ENCODE data around the gene UBAP1. TPM values are rescaled to one million over a fixed set of nuclear protein-coding genes. Genes with fewer than 3 reads are reported as not detected.
A peak's percentile ranks its signal among the peaks of the same experiment; 100 is the strongest.
"Not testable (repeated sequence)": the region's sequence is repeated elsewhere in the genome, so short reads cannot be mapped to it uniquely, and the experiment has no call there.

The UBAP1 gene
- total RNA-seq, 1 donor from 2014 or later: 22.3 TPM

DNA sequence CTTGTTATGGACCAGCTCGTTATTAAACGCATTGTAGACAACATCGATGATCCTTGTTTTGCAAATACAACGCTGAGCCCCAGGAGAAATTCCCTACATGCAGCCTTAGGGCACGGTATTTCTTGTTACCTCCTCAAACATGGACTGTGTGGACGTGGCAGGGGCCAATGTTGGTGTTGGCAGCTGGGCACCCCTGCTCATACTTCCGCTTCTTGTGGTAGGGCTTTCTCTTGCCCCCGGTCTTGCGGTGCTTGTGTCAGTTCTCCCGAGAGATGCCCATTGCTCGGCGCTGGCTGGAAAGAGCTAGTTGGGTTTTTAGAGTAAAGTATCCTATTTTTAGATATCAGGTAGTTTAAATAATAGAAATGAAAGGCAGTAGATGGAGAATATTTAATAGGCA, 45.5 kb downstream of the UBAP1 start:
- DNase-seq (ENCODE audit: low read depth in 2 of 2): no peak

- not testable (repeated sequence) for DNase-seq (ENCODE audit: low read depth in 2 of 2)
Observed at GRCh38 chr9:34226144-34226760, 47.4 kb downstream of the UBAP1 start.

GRCh38 chr9:34227445-34227844, 48.6 kb downstream of the UBAP1 start:
- no peak for DNase-seq (ENCODE audit: low read depth in 2 of 2)

- no peak for DNase-seq (ENCODE audit: low read depth in 2 of 2)
Observed at GRCh38 chr9:34230556-34230955, 51.7 kb downstream of the UBAP1 start.

DNA sequence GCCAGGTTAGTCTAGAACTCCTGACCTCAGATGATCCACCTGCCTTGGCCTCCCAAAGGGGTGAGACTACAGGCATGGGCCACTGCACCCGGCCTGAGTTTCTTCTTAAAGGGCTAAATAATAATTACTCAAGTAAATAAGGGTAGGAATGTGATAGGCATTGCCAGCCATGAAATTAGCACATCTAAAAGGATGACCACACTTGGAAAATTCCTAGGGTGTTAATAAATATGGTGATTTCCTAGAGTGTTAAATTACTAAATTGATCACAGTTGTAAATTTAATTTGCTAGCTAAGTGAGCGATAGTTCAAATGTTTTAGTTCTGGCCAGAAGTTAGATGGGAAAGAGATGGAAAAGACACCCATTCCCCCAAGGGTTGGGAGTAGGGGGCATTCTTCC, 53.4 kb downstream of the UBAP1 start:
- DNase-seq (ENCODE audit: low read depth in 2 of 2): no peak

DNA sequence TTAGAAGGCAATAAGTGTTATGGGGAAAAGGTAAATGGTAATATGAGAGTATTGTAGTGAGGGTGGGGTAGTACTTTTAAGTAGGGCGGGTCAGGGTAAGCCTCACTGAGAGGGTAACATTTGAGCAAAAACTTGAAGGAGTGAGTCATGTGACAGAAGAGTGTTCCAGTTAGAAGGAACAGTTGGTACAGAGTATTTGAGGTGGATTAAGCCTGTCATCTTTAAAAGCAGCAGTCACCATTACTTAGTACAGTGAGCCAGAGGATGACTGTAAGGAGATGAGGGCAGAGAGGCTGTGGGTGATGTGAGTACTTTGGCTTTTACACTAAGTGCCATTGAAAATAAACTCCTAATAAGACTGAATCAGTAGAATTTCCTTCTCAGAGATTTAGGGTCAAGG, 54.8 kb downstream of the UBAP1 start:
- no peak for DNase-seq (ENCODE audit: low read depth in 2 of 2)

DNA sequence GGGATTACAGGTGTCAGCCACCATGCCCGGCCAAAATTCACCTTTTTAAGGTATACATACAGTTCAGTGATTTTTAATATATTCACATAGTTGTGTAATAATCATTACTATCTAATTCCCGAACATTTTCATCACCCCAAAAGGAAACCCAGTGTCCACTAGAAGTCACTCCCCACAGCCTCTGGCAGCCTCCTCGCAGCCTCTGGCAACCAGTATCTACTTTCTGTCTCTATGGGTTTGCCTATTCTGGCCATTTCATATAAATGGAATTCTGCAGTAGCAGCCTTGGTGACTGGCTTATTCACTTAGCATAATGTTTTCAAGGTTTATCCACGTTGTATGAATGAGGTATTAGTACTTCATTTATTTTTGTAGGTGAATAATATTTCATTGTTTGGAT, 59.0 kb downstream of the UBAP1 start:
- DNase-seq (ENCODE audit: low read depth in 2 of 2): no peak

DNA sequence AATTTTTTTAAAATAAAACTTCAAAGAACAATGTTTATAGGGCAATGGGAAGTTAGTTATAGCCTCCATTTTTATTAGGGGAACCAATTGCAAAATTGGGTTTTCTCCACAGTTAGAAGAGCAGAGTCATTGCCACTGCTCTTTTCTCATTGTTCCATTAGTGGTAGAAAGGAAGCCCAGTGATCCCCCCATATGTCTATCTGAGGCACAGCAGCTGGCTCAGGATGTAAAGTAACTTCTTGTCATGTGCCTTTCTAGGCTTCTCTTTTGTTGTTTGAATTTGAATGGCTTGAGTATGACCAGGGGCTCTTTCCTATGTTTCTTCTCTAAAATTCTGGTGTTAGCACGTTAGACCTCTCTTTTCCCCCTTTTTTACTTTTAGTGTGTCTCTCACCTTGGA, 61.2 kb downstream of the UBAP1 start:
- peak in 1 of 2 donors; percentile 48 for DNase-seq (ENCODE audit: low read depth in 2 of 2)

- DNase-seq (ENCODE audit: low read depth in 2 of 2): no peak
Observed at GRCh38 chr9:34242830-34243229, 64.0 kb downstream of the UBAP1 start.

DNA sequence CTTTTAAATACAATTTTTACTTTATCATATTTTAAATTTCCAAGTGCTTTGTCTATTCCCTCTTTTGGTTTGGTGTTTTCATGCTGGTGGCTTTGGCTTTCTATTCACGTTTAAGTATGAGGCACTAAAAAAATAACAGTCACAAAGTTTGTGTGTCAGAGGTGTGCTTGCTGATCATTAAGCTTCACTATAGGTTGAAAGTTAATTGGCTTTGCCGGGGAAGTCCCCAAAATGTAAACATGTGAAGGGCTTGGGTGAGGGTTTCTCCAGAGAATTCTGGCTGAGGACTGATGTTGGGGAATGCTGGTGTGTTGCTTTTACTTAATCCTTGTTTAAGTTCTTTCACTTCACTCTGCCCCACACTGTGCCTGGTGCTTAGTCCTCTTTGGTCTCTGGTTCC, 66.4 kb downstream of the UBAP1 start:
- not testable (repeated sequence) for DNase-seq (ENCODE audit: low read depth in 2 of 2)

- no peak for DNase-seq (ENCODE audit: low read depth in 2 of 2)
Observed at GRCh38 chr9:34246453-34246852, 67.6 kb downstream of the UBAP1 start.

DNA sequence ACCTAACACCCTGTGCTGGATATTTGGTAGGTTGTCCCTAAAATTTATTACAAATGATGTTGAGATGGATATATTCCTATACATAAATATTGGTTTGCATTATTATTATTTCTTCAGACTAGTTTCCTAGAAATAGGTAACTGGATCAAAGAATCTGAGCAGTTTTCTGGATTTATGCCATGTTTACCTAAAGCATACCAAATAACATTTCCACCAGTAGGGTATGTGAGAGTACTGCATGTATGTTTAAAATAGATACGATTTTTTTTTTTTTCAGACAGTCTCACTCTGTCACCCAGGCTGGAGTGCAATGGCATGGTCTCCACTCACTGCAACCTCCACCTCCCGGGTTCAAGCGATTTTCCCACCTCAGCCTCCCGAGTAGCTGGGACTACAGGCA, 68.9 kb downstream of the UBAP1 start:
- DNase-seq (ENCODE audit: low read depth in 2 of 2): not testable (repeated sequence)

DNA sequence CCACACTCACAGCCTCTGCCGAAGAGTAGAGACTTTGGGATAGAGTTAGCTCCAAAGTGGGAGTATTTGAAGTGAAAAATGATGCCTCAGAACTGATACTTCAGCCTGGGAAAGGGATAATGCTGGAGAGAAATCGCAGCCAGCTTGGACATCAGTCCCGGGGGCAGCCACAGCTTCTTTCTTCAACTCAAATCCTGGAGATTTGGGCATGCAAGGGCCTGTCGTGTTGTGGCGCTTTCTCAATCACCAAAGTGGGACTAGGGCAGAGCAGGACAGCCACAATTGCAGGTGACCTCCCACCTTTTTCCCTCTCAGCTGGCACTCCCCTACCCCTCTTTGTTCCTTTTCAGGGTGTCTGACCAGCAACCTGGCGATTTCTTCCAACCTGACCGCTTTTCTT, 70.4 kb downstream of the UBAP1 start:
- DNase-seq (ENCODE audit: low read depth in 2 of 2): no peak

DNA sequence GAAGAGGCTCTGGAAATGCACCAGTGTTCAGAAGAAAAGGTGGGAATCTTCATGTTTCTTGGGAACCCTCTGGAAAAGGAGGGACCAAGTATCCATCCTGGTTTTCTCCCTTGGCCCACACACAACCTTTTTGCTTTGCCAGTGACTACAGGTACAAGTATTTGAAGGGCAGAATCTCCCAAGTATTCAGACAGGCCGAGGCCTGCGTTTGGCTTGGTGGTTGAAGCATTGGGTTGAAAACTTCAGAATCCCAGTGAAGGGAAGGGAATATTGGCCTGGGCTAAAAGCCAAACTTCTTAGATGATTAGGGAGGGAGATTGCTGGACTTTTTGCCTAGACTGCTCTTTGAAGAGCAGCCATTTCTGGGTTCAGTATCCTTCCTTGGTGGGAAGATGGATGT, 71.9 kb downstream of the UBAP1 start:
- no peak for DNase-seq (ENCODE audit: low read depth in 2 of 2)

DNA sequence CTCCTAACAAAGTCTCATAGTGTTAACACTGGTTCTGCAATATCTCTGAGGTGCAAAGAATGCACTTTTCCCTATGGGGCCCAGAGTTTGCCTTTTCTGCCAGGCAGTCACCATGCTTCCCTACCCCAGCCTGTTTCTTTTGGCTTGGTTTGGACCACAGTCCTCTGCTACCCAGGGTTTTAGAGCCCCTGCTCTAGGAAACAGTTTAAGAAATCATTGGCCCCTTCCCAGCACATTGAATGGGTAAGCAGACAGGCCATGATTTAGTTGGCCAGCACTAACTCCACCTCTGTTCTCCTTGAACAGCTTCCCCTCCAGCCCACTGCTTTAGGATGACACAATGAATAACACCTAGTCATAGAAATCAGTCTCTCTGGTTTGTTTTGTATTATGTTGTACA, 73.2 kb downstream of the UBAP1 start:
- DNase-seq (ENCODE audit: low read depth in 2 of 2): no peak

GRCh38 chr9:34252670-34253459, 74.0 kb downstream of the UBAP1 start:
- DNase-seq (ENCODE audit: low read depth in 2 of 2): peak in 1 of 2 donors; percentile 61

DNA sequence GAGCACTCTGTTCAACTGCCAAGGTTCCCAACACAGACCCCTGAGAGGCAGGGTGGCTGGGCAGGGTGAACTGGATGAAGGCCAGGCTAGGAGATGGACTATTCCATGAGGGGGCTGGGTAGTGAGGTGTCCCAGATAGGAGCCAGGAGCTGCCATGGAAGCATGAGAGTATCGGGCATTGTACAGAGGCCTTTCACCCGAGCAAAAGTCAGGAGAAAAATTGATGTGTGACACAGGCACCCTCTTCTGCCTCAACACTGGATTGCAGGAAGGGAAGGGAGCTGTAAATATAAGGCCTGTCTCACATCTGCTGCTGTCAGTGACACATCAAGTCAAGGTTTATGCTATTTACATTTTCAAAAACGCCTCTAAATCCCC, 74.6 kb downstream of the UBAP1 start:
- DNase-seq (ENCODE audit: low read depth in 2 of 2): peak in 1 of 2 donors; percentile 39

GRCh38 chr9:34254141-34254913, 75.5 kb downstream of the UBAP1 start:
- peak in 1 of 2 donors; percentile 19 for DNase-seq (ENCODE audit: low read depth in 2 of 2)

- no peak for DNase-seq (ENCODE audit: low read depth in 2 of 2)
Observed at GRCh38 chr9:34254966-34255825, 76.4 kb downstream of the UBAP1 start.

DNA sequence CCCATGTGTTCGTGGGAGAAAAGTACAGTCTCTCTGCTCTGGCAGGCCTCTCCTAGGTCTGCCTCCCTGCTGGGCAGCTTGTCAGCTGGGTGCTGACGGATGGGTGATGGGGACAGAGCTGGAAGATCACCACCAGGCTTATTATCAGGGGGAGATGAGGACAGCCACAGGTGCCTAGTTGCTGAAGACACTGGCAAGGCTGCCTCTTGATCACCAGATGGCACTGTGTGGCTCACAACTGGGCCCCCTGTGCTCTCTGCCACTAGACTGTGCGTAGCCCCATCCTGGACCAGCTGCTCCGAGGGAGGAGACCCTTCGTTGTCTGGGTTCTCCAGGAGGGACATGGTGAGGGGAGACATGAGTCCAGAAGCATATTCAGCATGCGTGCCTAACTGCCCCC, 77.3 kb downstream of the UBAP1 start:
- DNase-seq (ENCODE audit: low read depth in 2 of 2): peak in 1 of 2 donors; percentile 32

DNA sequence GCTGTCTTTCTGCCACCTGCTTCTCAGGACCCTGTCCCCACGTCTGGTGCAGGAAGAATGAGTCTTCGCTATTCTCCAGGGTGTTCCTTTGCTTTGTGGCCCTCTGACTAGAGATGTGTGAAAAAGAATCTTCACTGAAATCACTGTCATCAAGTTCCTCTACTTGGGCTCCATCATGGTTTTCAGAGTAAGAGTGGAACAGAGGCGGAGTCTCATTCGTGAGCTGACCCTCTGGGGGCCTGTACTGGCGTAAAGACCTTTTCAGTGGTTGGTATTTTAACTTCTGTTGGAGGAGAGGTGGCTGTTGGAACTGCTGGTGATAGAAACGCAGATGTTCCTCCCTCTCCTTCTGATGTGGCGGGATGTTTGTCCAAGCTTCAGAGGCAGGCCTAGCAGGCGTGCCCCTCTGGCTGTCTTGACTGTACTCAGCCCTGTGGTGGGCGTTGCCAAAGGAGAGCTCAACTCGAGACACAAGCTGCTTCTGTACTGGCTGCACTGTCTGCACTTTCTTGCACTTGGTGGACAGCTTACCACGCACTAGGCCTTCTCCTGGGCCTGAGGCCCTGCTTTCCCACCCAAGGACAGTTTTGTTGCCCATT, 78.2 kb downstream of the UBAP1 start:
- no peak for DNase-seq (ENCODE audit: low read depth in 2 of 2)
